ENCODE results near the gene ARFGEF3.
"Not testable (repeated sequence)": the region's sequence is repeated elsewhere in the genome, so short reads cannot be mapped to it uniquely, and the experiment has no call there.

DNA sequence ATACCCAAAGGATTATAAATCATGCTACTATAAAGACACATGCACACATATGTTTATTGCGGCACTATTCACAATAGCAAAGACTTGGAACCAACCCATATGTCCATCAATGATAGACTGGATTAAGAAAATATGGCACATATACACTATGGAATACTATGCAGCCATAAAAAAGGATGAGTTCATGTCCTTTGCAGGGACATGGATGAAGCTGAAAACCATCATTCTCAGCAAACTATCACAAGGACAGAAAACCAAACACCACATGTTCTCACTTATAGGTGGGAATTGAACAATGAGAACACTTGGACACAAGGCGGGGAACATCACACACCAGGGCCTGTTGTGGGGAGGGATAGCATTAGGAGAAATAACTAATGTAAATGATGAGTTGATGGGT lies 50.8 kb downstream of the ARFGEF3 start:
- TF ChIP-seq CTCF (IDR thresholded peaks at IDR 0.05); SP1 (CRISPR knock-in tag; conservative IDR thresholded peaks at IDR 0.05); TEAD1 (CRISPR knock-in tag; IDR thresholded peaks at IDR 0.05); ZNF232 (CRISPR knock-in tag; IDR thresholded peaks at IDR 0.05): not testable (repeated sequence)
